GM18867 (cell line): ENCODE data around the gene ATRN.

ENCODE experiments used
- ATAC-seq: cut with Tn5 transposase; IDR thresholded peaks from one replicate; pipeline ENCODE4 v1.9.1; 2021; ENCODE audit warnings: mild to moderate bottlenecking, moderate library complexity; ENCODE audit not compliant: unreplicated experiment

ATRN gene

DNA sequence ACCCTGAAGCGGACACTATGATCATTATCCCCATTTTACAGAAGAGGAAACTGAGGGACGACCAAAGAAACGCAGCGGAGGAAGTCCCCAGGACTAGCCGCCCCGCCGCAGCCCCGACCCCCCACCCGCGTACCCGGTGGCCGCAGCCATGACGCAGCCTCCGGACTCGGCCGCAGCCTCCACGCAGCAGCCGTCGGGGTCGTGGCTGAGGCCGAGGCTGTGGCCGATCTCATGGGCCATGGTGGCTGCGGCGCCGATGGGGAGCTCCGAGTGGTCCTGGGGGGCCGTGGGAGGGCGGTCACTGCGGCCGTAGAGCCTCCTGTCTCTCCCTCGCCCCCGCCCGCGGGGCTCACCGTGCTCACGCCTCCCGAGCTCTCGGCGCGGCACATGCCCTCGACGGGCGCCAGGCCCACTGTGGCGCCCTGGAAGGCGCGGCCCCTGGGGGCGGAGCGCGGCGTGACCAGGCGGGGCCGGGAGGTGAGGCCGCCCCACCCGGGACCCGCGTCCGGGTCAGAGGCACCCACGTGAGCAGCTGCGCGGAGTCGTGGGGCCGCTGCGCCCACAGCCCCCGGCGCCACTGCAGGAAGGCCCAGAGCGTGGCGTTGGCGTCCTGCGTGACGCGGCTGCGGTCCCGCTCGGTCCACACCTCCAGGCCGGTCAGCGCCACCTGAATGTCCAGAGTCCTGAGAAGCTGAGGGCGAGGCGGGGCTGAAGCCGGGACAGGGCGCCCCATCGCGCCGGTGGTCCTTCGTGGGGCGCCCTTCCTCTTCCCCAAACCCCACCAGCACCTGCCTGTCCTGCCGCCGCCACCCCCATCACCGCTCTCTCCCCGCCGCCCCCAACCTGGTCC lies 202.6 kb downstream of the ATRN start:
- ATAC-seq, result no peak

DNA sequence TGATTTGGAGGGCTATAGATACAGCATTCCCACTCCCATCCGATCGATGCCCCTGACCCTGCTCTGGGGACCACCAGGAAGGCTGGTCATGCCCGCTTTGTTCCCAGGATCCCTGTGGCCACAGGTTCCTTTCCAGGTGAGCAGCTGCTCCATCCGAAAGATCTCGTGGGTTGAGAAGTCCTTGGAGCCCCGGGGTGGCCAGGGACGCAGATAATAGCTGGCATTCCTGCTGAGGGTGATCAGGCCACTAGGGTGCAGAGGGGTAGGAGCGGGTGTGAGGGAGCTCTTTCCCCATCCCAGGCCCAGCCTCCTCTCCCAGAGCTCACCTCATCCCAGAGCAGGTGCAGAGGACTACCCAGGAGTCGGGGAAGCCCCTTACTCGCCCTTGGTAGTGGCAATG lies 203.6 kb downstream of the ATRN start:
- ATAC-seq, result no peak

DNA sequence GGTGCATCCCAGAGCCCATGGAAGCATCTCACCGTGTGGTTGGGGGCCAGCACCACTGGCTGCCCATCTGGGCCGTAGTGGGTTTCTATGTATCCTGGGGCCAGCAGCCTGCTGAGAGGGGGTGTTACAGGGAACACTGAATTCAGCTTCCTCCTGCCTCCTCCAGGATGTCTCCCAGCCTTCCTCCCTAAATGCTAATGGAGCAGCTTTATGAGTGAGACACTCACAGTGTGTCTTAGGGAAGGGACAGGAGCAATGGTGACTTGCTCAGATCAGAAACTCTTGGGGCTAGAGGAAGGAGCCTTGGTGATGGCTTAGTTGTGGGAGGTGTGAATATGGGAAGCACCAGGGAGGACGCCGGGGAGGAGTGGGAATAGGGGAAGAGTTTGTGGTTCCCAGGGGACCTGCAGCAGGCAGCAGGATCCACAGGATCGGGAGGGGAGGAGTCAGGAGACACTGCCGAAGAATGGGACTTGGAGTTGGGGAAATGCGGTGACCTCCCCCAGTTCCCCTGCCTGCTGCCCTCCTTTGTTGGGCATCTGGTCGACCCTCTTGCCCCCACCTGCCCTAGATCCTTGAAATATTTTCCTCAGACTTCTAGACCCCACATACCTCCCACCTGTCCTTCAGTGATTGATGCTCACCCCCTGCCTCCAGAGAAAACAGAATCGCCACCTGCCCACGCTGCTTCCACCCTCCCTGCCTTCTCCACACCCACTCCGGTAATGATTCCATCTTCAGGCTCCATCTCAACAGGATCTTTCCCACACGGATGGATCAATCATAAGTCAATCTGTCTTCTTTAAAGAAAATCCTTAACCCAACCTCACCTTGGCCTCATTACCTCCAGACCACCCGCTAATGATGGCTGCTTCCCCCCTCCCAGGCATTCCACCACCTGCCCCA lies 204.4 kb downstream of the ATRN start:
- ATAC-seq, result no peak

DNA sequence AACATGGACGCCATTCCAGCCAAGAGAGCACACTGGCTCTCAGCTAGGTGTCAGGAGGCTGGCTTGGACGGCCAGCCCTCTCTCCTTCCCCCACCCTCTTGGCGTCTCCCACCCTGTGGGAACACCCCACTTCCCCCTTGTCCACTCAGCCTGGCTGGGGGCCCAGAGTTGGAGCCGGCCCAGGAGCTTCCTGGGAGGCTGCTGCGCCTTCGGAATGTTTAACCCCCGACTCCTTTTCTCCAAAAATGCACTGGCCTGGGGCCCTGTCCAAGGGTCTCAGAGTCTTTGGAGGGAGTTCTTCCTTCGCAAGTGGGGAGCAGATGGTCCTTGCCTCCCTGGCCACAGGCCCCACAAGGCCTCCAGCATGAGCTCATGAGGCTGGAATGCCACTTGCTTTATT lies 206.9 kb downstream of the ATRN start:
- no peak for ATAC-seq

DNA sequence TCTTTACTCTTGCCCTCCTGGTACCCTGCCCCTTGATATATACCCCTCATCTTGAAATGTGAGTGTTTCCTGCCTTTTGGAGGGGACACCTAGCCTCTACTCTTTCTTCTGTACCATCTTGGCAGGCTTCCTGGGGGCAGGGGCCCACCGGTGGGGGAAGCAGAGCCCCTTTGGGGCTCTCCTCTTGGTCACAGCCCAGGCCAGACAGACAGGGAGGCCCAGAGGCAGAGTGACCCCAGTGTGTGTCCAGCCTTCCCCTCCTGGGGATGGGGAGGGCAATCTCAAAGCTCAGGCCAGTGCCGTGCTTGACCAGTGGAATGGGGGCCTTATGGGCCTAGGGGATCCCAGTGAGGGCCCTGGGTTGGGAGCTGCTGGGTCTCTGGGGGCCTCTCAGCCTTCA lies 207.4 kb downstream of the ATRN start:
- no peak for ATAC-seq

DNA sequence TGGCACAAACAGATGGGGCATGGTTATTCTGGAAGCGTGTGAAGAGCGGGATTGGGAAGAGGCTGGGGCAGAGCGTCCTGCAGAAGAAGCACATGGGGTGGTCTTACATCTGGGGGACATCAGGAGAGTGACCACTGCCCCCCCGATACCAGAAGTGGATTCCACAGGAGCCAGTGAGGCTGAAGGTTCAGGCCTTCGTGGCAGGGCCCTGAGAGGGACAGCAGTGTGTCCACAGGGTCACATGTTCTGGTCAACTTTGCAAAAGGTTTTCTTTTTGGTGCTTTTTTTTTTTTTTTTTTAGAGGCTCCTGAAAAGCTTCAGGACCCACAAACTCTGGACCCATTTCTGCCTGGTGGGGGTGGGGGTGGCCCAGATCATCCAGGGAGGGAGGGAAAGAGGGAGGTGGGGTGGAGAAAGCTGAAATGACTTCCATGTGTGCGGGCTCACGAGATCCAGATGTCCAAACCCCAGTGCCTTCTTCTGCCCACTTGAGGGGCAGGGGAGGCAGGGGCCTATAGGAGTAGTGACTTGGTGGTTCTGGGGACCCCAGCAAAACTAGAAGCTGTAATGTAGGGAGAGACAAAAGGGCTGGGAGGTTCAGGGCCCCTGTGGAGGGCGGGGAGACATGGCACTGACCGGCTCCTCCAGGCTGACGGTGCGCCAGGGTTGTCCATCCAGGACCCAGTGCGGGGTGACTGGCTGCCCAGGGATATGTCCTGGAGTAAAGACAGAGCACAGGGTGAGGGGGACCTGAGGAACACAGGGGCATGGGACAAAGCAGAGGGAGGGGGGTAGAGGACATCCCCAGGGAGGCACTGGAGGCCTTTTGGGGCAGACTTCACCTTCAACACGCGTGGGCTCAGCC lies 208.3 kb downstream of the ATRN start:
- no peak for ATAC-seq

DNA sequence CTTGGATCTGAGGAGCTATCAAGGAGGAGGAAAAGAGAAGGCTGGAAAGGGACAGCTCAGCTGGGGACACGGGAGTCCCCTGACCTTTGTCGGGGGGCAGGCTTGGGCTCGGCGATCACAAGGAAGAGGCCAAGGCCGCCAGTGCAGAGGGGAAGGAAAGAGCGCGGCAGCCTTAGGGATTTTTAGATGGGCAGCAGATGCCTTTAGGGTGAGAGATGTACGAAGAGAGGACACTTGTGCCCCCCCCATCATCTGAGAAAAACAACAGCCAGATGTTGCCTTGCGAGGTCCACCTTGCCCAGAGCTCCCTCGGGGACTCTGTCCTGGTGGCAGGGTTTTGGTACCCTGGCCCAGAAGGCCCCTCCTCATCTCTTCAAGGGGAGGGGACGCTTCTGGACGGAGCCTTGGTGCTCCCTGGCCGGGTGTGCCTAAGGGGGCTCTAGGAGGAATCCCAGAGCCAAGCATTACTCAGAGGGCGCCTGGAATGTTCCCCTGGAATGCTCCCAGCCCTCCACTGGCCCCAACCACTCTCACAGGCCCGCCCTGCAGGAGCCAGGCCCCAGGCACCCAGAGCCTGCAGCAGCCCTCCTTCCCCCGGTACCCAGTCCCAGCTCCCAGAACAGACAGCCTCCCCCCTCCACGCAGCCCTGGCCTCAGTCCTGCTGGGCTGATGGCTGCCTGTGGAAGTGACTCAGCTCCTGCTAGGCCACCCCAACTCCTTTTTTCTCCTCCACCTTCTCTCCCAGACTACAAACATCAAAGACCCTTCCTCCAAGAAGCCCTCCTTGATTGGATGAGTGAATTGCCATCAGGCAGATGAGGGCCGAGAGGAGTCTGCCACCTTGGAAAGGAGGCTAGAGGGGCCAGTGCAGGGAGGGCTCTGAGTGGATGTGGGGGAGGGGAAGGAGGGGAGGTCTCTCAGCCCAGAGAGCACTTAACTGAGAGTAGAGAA lies 209.2 kb downstream of the ATRN start:
- ATAC-seq, result no peak

DNA sequence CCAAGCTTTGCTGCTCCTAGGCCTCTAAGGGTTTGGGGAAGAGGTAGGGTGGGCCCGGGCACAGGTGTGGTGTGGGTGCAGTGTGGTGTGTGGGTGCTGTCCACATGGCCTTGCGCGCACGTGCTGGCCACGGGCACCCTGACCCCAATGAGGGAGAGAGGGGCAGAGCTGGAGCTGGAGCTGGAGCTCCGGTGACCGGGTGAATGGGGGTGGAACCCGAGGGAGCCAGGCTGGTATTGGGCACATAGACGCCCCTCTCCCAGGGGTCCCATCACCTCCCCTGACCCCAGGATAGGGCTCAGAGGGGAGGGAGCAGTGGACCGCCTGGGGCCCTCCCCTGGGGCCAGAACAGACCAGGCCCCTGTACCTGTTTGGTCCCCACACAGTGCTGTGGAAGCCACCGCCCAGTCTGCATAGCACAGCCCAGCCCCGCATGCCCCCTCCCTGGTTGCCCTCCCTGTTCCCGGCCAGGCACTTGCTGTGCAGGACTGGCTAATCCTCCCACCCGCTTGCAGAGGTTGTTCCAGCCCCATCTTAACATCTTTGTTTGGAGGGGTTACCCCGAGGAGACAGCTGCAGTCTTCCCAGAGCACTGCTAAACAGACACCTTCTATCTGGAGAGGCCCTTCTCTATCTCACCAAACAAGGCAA lies 210.0 kb downstream of the ATRN start:
- no peak for ATAC-seq

DNA sequence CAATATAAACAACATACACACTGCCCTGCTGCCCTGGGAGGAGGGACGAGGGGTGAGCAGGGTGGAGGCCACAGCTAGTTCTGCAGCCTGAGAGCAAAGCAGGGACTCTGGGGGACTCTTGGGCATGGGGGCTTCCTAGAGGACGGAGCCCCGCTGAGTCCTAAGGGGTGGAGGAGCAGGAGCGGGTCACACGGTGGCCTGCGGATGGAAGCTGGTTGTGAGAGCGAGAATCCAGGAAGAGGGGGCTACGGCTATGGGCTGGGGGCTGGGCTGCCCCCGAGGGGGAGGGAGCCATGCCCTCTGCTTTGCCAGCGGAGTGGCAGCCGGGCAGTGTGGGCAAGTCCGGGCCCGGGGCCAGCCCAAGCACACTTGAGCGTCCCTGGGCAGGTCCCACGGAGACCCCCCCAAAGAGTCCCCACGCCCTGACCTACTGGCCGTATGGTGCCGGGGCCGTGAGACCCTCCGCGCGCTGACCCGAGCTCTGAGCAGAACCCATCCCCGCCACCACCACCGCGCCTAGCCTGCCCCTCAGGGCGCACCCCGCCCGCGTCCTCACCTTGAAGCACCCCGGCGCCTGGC lies 210.6 kb downstream of the ATRN start:
- no peak for ATAC-seq

DNA sequence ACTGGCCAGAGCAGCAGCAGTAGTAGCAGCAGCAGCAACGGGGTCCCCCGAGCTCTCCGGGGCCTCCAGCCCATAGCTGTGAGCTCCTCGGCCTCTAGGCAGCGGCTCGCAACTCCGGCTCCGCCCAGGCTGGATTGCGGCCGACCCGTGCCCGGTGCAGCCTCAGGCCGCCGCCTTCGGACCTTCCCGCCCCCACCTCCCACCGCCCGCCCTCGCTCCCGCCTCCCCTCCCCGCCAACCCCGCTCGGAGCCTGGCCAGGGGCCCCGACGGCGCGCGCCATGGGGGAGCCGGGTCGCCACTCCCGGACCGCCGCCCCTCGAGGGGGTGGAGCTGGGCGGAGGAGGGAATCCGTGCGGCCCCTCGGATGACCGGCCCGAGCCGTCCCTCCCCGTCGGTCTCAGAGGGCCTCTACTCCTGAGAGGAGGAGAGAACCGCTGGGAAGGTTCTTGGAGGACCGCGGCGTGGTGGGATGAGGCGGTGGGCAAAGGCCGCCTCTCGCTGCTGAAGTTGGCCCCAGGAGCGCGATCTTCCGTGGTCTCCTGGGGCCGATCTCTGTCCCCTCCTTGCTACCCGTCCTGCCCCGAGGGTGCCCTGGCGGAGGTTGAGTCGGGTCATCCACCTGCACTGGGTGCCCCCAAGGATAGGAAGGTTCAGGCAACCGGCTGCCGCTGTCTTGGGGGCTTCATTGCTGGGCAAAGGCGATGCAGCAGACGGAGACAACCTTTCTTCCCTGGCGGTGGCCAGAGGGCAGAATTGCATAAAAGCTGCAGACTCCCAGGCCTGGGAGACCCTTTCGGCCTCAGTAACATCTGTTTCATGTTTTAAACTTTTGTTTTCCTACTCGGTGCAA lies 211.3 kb downstream of the ATRN start, which contains the start of gene ADAM33:
Gene ADAM33, minus strand, starts transcription at position 80 of the 851 bp plus-strand sequence. Its CDS starts 6 bp downstream, at position 74.
- no peak for ATAC-seq

DNA sequence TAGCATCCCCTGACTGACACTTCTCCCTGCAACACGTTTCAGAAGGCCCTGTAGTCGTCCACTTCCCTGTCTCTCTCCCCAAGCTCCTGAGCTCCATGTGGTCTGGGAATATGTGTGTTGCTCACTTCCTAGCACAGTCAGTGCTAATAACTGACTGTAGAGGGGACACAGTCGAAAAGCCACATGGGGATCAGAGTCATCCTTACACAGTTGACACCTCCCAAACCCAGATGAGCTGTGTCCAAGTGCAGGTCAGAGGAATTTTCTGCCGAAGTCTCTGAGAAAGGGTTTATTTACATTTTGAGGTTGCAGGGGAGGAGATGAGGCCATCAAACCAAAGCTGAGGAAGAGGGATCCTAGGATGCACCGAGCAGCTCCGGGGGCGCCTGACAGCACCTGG lies 214.5 kb downstream of the ATRN start:
- ATAC-seq, result no peak

DNA sequence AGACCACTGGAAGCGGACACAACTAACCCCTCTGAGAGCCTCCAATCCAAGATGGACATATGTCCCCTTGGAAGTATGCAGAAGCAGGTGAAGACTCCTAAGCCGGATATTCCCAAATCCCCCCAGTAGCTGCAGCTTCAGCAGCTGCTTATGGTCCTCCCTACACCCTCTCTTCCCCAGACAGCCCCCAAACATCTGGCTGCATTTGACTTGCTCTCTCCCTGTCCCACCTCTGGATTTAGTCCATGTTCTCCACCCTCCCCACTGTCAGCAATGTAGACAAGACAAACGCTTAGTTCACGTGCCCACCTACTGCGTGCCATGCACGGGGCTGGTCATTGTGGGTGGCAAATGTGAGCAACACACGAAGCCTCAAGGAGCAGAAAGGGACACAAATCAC lies 215.6 kb downstream of the ATRN start:
- no peak for ATAC-seq

DNA sequence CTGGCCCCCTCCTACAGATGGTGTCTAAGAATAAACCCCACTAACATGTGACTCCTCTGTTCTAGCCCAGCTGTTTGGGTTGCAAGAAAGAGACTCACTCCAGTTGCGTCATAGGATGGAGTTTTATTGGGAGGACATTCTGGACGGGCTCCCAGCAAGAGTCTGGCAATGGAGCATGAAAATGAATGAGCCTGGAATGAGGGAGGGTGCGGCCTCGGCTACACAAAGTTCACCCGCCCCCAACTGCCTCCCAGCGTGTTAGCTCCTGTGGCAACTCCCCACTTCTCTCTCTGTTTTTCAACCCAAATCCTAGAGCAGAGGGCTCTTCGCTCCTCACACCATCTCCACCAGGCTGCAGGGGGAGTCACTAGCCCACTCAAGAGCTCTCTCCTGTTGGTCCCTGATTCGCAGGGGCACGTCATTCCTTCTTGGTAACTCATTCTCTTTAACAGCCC lies 216.1 kb downstream of the ATRN start:
- no peak for ATAC-seq

DNA sequence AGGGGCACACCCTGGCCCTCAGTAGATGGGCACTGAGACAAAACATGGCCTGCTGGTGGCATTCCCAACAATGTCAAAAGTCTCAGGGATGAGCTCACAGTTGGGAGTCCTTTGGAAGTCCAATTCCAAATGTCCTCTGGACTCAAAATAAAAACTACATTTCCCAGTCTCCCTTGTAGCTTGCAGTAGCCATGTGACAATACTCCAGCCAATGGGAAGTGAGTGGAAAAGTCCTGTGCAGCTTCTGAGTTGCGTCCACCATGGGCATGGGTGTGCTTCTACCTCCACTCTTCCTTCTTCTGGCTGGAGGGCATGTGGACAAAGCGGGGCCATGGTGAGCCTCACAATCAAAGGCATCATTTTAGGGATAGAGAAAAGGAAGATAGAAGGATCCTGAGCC lies 216.8 kb downstream of the ATRN start:
- ATAC-seq, result no peak

DNA sequence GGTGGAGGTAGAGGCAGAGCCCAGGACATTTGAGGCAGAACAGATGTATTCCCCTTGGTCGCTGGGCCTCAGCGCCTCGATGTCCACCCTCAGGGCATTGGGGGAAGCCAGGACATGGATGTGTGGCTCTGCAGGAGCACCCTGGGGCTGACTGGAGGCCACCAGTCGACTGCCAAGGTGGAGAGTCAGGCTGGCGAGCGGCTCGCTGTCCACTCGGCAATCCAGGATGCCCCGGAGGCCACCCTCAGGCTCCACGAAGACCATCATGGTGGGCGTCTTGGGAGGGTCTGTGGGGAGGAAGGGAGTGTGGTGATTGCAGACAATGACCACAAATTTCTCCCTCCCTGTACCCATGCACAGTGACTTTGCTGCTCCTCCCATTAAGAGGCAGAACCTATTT lies 219.2 kb downstream of the ATRN start:
- ATAC-seq, result no peak

DNA sequence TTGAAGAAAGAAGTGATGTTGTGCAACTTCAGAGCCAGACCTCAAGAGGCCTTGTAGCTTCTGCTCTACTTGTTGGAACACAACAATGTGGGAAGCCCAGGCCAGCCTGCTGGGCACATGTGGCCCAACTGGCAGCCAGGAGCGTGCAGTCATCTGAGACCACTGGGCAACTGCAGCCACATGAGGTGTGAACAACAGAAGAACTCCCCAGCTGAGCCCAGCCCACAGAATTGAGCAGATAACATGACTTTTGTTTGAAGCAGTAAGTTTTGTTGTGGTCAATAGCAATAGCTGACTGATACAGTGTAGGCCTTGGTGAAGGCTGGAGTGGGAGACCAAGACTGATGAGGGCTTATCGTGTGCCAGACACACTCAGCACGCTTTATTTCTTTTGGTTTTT lies 219.6 kb downstream of the ATRN start:
- no peak for ATAC-seq

DNA sequence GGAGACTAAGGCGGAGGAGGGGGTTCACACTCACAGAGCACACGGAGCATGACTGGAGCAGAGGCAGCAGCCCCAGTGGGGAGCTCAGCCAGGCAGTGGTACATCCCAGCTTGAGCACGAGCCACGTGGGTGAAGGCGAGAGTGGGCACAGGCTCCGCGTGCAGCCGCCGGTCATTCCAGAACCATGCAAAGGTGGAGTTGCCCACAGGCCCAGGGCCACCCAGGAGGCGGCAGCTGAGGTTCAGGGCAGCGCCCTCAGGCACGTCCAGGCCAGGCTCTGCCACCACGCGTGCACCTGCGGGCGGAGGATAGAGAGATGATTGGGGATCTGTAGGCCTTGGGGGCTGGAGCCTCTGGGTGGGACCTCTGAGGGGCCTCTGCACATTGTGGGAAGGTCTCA lies 220.5 kb downstream of the ATRN start:
- no peak for ATAC-seq

DNA sequence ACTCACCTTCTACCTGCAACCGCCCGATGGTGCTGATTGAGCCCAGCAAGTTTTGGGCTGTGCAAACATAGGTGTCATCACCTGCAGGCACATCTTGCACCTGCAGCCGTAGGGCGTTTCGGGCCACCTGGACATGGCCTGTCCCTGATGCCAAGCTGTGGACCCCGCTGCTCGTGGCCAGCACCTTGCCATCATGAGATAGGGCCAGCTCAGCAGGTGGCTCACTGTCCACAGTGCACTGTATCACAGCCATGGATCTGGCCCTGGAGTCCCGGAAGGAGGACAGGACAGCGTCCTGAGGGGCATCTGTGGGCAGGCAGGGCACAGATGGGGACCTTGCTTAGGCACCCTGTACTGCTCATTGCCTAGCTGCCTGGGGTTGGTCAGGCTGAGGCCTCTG lies 221.1 kb downstream of the ATRN start:
- no peak for ATAC-seq
